IPS-11a (cell line): ENCODE results near the gene SRRM4.
A peak's percentile ranks its signal among the peaks of the same experiment; 100 is the strongest.

ENCODE experiments used
- H3K4me3 ChIP-seq: one replicate; pipeline ENCODE4 v1.5.1; 2013; ENCODE audit warnings: low read depth, low read length, control low read depth

SRRM4 gene

GRCh38 chr12:119114294-119114693 is 133.0 kb downstream of the SRRM4 start:
- H3K4me3 ChIP-seq: no peak overlapping the region

- H3K4me3 ChIP-seq: no peak overlapping the region
Observed at GRCh38 chr12:119115296-119115905, 134.1 kb downstream of the SRRM4 start.

GRCh38 chr12:119117936-119118335 is 136.6 kb downstream of the SRRM4 start:
- H3K4me3 ChIP-seq: no peak overlapping the region

GRCh38 chr12:119118625-119119024 is 137.3 kb downstream of the SRRM4 start:
- H3K4me3 ChIP-seq: no peak overlapping the region

- H3K4me3 ChIP-seq: no peak overlapping the region
Observed at GRCh38 chr12:119122047-119122446, 140.7 kb downstream of the SRRM4 start.

- no peak overlapping the region for H3K4me3 ChIP-seq
Observed at GRCh38 chr12:119122751-119123150, 141.4 kb downstream of the SRRM4 start.

- H3K4me3 ChIP-seq: no peak overlapping the region
Observed at GRCh38 chr12:119128527-119128926, 147.2 kb downstream of the SRRM4 start.

GRCh38 chr12:119129827-119130434 is 148.6 kb downstream of the SRRM4 start:
- no peak overlapping the region for H3K4me3 ChIP-seq

GRCh38 chr12:119130523-119130922 is 149.2 kb downstream of the SRRM4 start:
- no peak overlapping the region for H3K4me3 ChIP-seq

GRCh38 chr12:119134284-119135072 is 153.1 kb downstream of the SRRM4 start:
- no peak overlapping the region for H3K4me3 ChIP-seq

- no peak overlapping the region for H3K4me3 ChIP-seq
Observed at GRCh38 chr12:119136811-119137410, 155.6 kb downstream of the SRRM4 start.

GRCh38 chr12:119139448-119139847 is 158.1 kb downstream of the SRRM4 start:
- no peak overlapping the region for H3K4me3 ChIP-seq

- H3K4me3 ChIP-seq: no peak overlapping the region
Observed at GRCh38 chr12:119145367-119145766, 164.0 kb downstream of the SRRM4 start.

- no peak overlapping the region for H3K4me3 ChIP-seq
Observed at GRCh38 chr12:119147847-119148448, 166.6 kb downstream of the SRRM4 start.

GRCh38 chr12:119149270-119149669 is 167.9 kb downstream of the SRRM4 start:
- H3K4me3 ChIP-seq: no peak overlapping the region

GRCh38 chr12:119151445-119152026 is 170.2 kb downstream of the SRRM4 start:
- H3K4me3 ChIP-seq: no peak overlapping the region

- H3K4me3 ChIP-seq: peak overlapping the region; percentile 80
Observed at GRCh38 chr12:119153477-119154434, 172.4 kb downstream of the SRRM4 start.

- peak overlapping the region; percentile 80 for H3K4me3 ChIP-seq
Observed at GRCh38 chr12:119154435-119154818, 173.1 kb downstream of the SRRM4 start.

GRCh38 chr12:119156401-119157044 is 175.2 kb downstream of the SRRM4 start:
- no peak overlapping the region for H3K4me3 ChIP-seq
